H9 (cell line): ENCODE data around the gene PHEX. TPM values are rescaled to one million over a fixed set of nuclear protein-coding genes. Genes with fewer than 3 reads are reported as not detected.

Experiments
- DNase-seq: peaks from one replicate; pipeline ENCODE4 v3.0.0-alpha.2; 2017
- H2AFZ ChIP-seq: one replicate; pipeline ENCODE4 v1.6.1; 2013; ENCODE audit warnings: mild to moderate bottlenecking, low read length, control low read depth, moderate library complexity
- H2AK5ac ChIP-seq: 2 replicates; pipeline ENCODE4 v1.6.1; 2013; ENCODE audit warnings: low read length, control low read depth, mixed read lengths; ENCODE audit not compliant: insufficient read length
- H2BK120ac ChIP-seq: one replicate; pipeline ENCODE4 v1.6.1; 2013; ENCODE audit warnings: low read depth, mild to moderate bottlenecking, low read length, control low read depth, inconsistent platforms; ENCODE audit not compliant: poor library complexity, severe bottlenecking
- H2BK12ac ChIP-seq: 2 replicates; pipeline ENCODE4 v1.6.1; 2013; ENCODE audit warnings: low read length, control low read depth, mixed read lengths, low read depth; ENCODE audit not compliant: insufficient read length
- H2BK15ac ChIP-seq: 2 replicates; pipeline ENCODE4 v1.6.1; 2013; ENCODE audit warnings: low read depth, low read length, control low read depth
- H2BK20ac ChIP-seq: one replicate; pipeline ENCODE4 v1.6.1; 2013; ENCODE audit warnings: low read depth, mild to moderate bottlenecking, low read length, control low read depth, inconsistent platforms; ENCODE audit not compliant: poor library complexity, severe bottlenecking
- H2BK5ac ChIP-seq: 2 replicates; pipeline ENCODE4 v1.6.1; 2013; ENCODE audit warnings: low read length, control low read depth, mixed read lengths; ENCODE audit not compliant: insufficient read length
- H3K14ac ChIP-seq: 2 replicates; pipeline ENCODE4 v1.6.1; 2013; ENCODE audit warnings: low read length, control low read depth; ENCODE audit not compliant: insufficient read depth
- H3K18ac ChIP-seq: 2 replicates; pipeline ENCODE4 v1.6.1; 2013; ENCODE audit warnings: low read depth, mild to moderate bottlenecking, mixed read lengths, low read length, control low read depth; ENCODE audit not compliant: insufficient read length
- H3K23ac ChIP-seq: 2 replicates; pipeline ENCODE4 v1.6.1; 2013; ENCODE audit warnings: low read length, control low read depth, mixed read lengths, low read depth; ENCODE audit not compliant: insufficient read length
- H3K23me2 ChIP-seq: 2 replicates; pipeline ENCODE4 v1.6.1; 2013; ENCODE audit warnings: low read depth, mild to moderate bottlenecking, mixed read lengths, low read length, control low read depth; ENCODE audit not compliant: insufficient read length, poor library complexity, severe bottlenecking
- H3K27ac ChIP-seq: 2 replicates; pipeline ENCODE4 v1.5.1; 2013; ENCODE audit warnings: low read length, control low read depth, mixed read lengths, low read depth; ENCODE audit not compliant: insufficient read length
- H3K27me3 ChIP-seq: 2 replicates; pipeline ENCODE4 v1.6.1; 2013; ENCODE audit warnings: low read length, control low read depth, inconsistent platforms; ENCODE audit not compliant: insufficient read depth
- H3K4ac ChIP-seq: 2 replicates; pipeline ENCODE4 v1.6.1; 2013; ENCODE audit warnings: low read depth, mild to moderate bottlenecking, control low read depth, inconsistent platforms, low read length, moderate library complexity
- H3K4me1 ChIP-seq: 2 replicates; pipeline ENCODE4 v1.6.1; 2013; ENCODE audit warnings: low read length, control low read depth, inconsistent platforms; ENCODE audit not compliant: insufficient read depth
- H3K4me2 ChIP-seq: 2 replicates; pipeline ENCODE4 v1.6.1; 2013; ENCODE audit warnings: low read length, control low read depth, mixed read lengths; ENCODE audit not compliant: insufficient read length, insufficient read depth
- H3K56ac ChIP-seq: 2 replicates; pipeline ENCODE4 v1.6.1; 2013; ENCODE audit warnings: low read depth, mild to moderate bottlenecking, mixed read lengths, low read length, control low read depth; ENCODE audit not compliant: insufficient read length
- H3K79me1 ChIP-seq: 2 replicates; pipeline ENCODE4 v1.6.1; 2013; ENCODE audit warnings: low read depth, mild to moderate bottlenecking, moderate library complexity, low read length, control low read depth, inconsistent platforms; ENCODE audit not compliant: insufficient read depth, poor library complexity, severe bottlenecking
- H3K79me2 ChIP-seq: 2 replicates; pipeline ENCODE4 v1.6.1; 2013; ENCODE audit warnings: low read length, control low read depth, inconsistent platforms; ENCODE audit not compliant: insufficient read depth
- H3K9ac ChIP-seq: 2 replicates; pipeline ENCODE4 v1.6.1; 2013; ENCODE audit warnings: low read length, control low read depth, mixed read lengths; ENCODE audit not compliant: insufficient read length; ENCODE audit errors: extremely low read depth
- H3K9me3 ChIP-seq: one replicate; pipeline ENCODE4 v1.6.1; 2013; ENCODE audit warnings: low read depth, low read length, inconsistent platforms; ENCODE audit not compliant: control insufficient read depth
- H3T11ph ChIP-seq: one replicate; pipeline ENCODE4 v1.6.1; 2013; ENCODE audit warnings: mild to moderate bottlenecking, low read length, control low read depth, inconsistent platforms
- H4K20me1 ChIP-seq: one replicate; pipeline ENCODE4 v1.6.1; 2013; ENCODE audit not compliant: control insufficient read depth, insufficient read length, insufficient read depth
- H4K5ac ChIP-seq: 2 replicates; pipeline ENCODE4 v1.6.1; 2013; ENCODE audit warnings: low read depth, mild to moderate bottlenecking, mixed read lengths, low read length, control low read depth; ENCODE audit not compliant: insufficient read length
- H4K8ac ChIP-seq: replicated peaks from 2 replicates; pipeline ENCODE4 v1.6.1; 2013; ENCODE audit warnings: low read length, control low read depth, mixed read lengths, low read depth; ENCODE audit not compliant: insufficient read length
- H4K91ac ChIP-seq: 2 replicates; pipeline ENCODE4 v1.6.1; 2013; ENCODE audit warnings: low read depth, mild to moderate bottlenecking, moderate library complexity, mixed read lengths, low read length, control low read depth; ENCODE audit not compliant: insufficient read length
- H3K27ac Mint-ChIP-seq, 3 experiments: 2 replicates in 2 of 3; 3 replicates in 1 of 3; pipeline ENCODE4 v1.8.0; 2020 to 2021; ENCODE audit warnings: mixed read lengths in 3 of 3, mild to moderate bottlenecking in 1 of 3, moderate library complexity in 1 of 3
- H3K27me3 Mint-ChIP-seq: 2 replicates; pipeline ENCODE4 v1.8.0; 2021; ENCODE audit warnings: low read depth, mild to moderate bottlenecking, moderate library complexity, mixed read lengths
- H3K36me3 Mint-ChIP-seq, 3 experiments: 2 replicates in 2 of 3; 3 replicates in 1 of 3; pipeline ENCODE4 v1.8.0; 2020 to 2021; ENCODE audit warnings: low read depth in 3 of 3, mixed read lengths in 3 of 3; ENCODE audit not compliant: insufficient read depth in 1 of 3
- H3K4me1 Mint-ChIP-seq, 2 experiments: 2 replicates each; pipeline ENCODE4 v1.8.0; 2020; ENCODE audit warnings: mixed read lengths in 2 of 2
- H3K4me3 Mint-ChIP-seq, 2 experiments: 2 replicates in 1 of 2; 3 replicates in 1 of 2; pipeline ENCODE4 v1.8.0; 2020 to 2021; ENCODE audit warnings: mild to moderate bottlenecking in 2 of 2, mixed read lengths in 2 of 2, moderate library complexity in 1 of 2
- H3K9me3 Mint-ChIP-seq, 2 experiments: 2 replicates in 1 of 2; 3 replicates in 1 of 2; pipeline ENCODE4 v1.8.0; 2020; ENCODE audit warnings: mild to moderate bottlenecking in 2 of 2, mixed read lengths in 2 of 2, moderate library complexity in 1 of 2
- CTCF ChIP-seq: fragments of 200-600 bp; sonication (generic); conservative IDR thresholded peaks from 3 replicates; pipeline ENCODE4 v1.8.0; 2021; ENCODE audit warnings: antibody characterized with exemption, mild to moderate bottlenecking
- WGBS: extraction: QIAGEN DNeasy Blood & Tissue Kit; methylation state at CpG from one replicate; pipeline ENCODE4 v1.1.7; 2013; ENCODE audit warnings: missing lambda C conversion rate, low lambda C conversion rate, mixed read lengths; ENCODE audit not compliant: insufficient read length; ENCODE audit errors: extremely low coverage; 5-methylcytosine and 5-hydroxymethylcytosine counted together
- total RNA-seq: library from RNA; stranded (reverse); gene quantifications from 2 replicates; pipeline ENCODE4 v1.2.1, GENCODE V29; 2021

Gene PHEX
- total RNA-seq, 1 experiment from 2014 or later: 0.11 TPM

GRCh38 chrX:22141047-22141730 is 109.1 kb downstream of the PHEX start:
- Mint-ChIP-seq H3K9me3 (peaks cover 0 to 20% of the 10 kb centered on the region in 2 experiments; a peak in 3 of 5 replicates), H3K4me1 (peaks cover 19 to 25% of the 10 kb centered on the region in 2 experiments), H3K4me3 (no peak overlapping the region), H3K36me3 (no peaks in the 10 kb centered on the region), H3K27ac (no peak overlapping the region), H3K27me3 (no peaks in the 10 kb centered on the region)
- no CpG with 5 or more reads among the region's 4 CpGs for WGBS
- no peak overlapping the region for H3K9ac ChIP-seq
- no peak for DNase-seq
- no peak overlapping the region for H2BK120ac ChIP-seq
- H3K4me2 ChIP-seq: no peak overlapping the region
- H3T11ph ChIP-seq: no peak overlapping the region
- no peaks in the 10 kb centered on the region for H3K9me3 ChIP-seq
- no peaks in the 10 kb centered on the region for H3K23me2 ChIP-seq
- H3K79me1 ChIP-seq: no peaks in the 10 kb centered on the region
- no peak overlapping the region for H4K91ac ChIP-seq
- TF ChIP-seq CTCF: no peak
- H2BK5ac ChIP-seq: no peak overlapping the region
- H3K23ac ChIP-seq: no peak overlapping the region
- no peaks in the 10 kb centered on the region for H3K79me2 ChIP-seq
- H4K8ac ChIP-seq: no peak overlapping the region
- H2AFZ ChIP-seq: no peak overlapping the region
- H3K14ac ChIP-seq: no peak overlapping the region
- peaks cover 4% of the 10 kb centered on the region; the same call in 1 of the 2 replicates for H3K4me1 ChIP-seq
- no peak overlapping the region for H3K4ac ChIP-seq
- H2BK20ac ChIP-seq: no peak overlapping the region
- no peak overlapping the region for H3K56ac ChIP-seq
- H4K20me1 ChIP-seq: no peaks in the 10 kb centered on the region
- no peak overlapping the region for H4K5ac ChIP-seq
- no peak overlapping the region for H2BK12ac ChIP-seq
- no peak overlapping the region for H3K27ac ChIP-seq
- H3K27me3 ChIP-seq: no peaks in the 10 kb centered on the region
- H2BK15ac ChIP-seq: no peak overlapping the region
- no peak overlapping the region for H3K18ac ChIP-seq
- no peak overlapping the region for H2AK5ac ChIP-seq
